Panc1 (cell line): Measurements from ENCODE around the gene ZNF157. TPM values are rescaled to one million over a fixed set of nuclear protein-coding genes. Genes with fewer than 3 reads are reported as not detected.

Experiments
- ATAC-seq: fragments of 200-7000 bp; cut with Tn5 transposase; 2 replicates; pipeline ENCODE4 v1.9.1; 2020; ENCODE audit warnings: mild to moderate bottlenecking, moderate library complexity
- BruUV-seq: library from RNA; stranded (reverse); fragments of 400-500 nt; replicated peaks from 2 replicates; lab custom pipeline; 2021; lab: Mats Ljungman, UMichigan
- CTCF ChIA-PET: fragments of 300-600 bp; sonication (Branson Sonifier 250); formaldehyde crosslinking; loops from one replicate; lab custom pipeline; 2022; ENCODE audit warnings: antibody characterized with exemption; lab: Charles Lee
- POLR2A ChIA-PET: fragments of 300-600 bp; sonication (Branson Sonifier 250); formaldehyde crosslinking; loops from one replicate; lab custom pipeline; 2022; ENCODE audit warnings: antibody characterized with exemption; lab: Charles Lee
- DNase-seq: peaks from one replicate; pipeline ENCODE4 v3.0.0-alpha.2; 2010; ENCODE audit warnings: low read depth, low spot score
- H3K27ac ChIP-seq: 2 replicates; pipeline ENCODE4 v1.5.1; 2011; ENCODE audit warnings: mild to moderate bottlenecking, low read length, inconsistent platforms
- H3K27me3 ChIP-seq: fragments of 200-500 bp; sonication (Bioruptor generic); 2 replicates; pipeline ENCODE4 v1.6.0; 2014; ENCODE audit warnings: low read length, inconsistent platforms; ENCODE audit not compliant: control insufficient read depth, insufficient read depth
- H3K36me3 ChIP-seq: fragments of 200-500 bp; sonication (Bioruptor generic); 2 replicates; pipeline ENCODE4 v1.5.1; 2014; ENCODE audit warnings: inconsistent platforms, mild to moderate bottlenecking, low read length, moderate library complexity; ENCODE audit not compliant: control insufficient read depth, insufficient read depth
- H3K4me1 ChIP-seq: 2 replicates; pipeline ENCODE4 v1.5.1; 2011; ENCODE audit warnings: inconsistent platforms, mild to moderate bottlenecking, low read length, moderate library complexity; ENCODE audit not compliant: control insufficient read depth, insufficient read depth
- H3K4me3 ChIP-seq, 2 experiments: 2 replicates each; pipeline ENCODE4 v1.5.1; 2011 to 2012; ENCODE audit warnings: low read depth in 2 of 2, low read length in 2 of 2, mild to moderate bottlenecking in 2 of 2, inconsistent platforms in 1 of 2, moderate library complexity in 1 of 2
- H3K9me3 ChIP-seq: fragments of 200-500 bp; sonication (Bioruptor generic); 2 replicates; pipeline ENCODE4 v1.5.1; 2014; ENCODE audit warnings: low read depth, mild to moderate bottlenecking, inconsistent platforms, low read length, moderate library complexity; ENCODE audit not compliant: control insufficient read depth, insufficient read depth
- CTCF ChIP-seq: fragments of 450-650 bp; IDR thresholded peaks from 2 replicates; pipeline ENCODE4 v1.5.1; 2017; ENCODE audit warnings: mild to moderate bottlenecking
- POLR2AphosphoS5 ChIP-seq: IDR thresholded peaks from 2 replicates; pipeline ENCODE4 v1.6.1; 2012; ENCODE audit warnings: mild to moderate bottlenecking, low read depth, low read length, moderate library complexity
- SIN3A ChIP-seq: IDR thresholded peaks from 2 replicates; pipeline ENCODE4 v1.6.1; 2012; ENCODE audit warnings: low read depth, mild to moderate bottlenecking, low read length, moderate library complexity, borderline replicate concordance; ENCODE audit not compliant: insufficient read depth
- TCF7L2 ChIP-seq: IDR thresholded peaks from 2 replicates; pipeline ENCODE4 v1.6.1; 2011; ENCODE audit warnings: mild to moderate bottlenecking, low read depth, low read length, inconsistent platforms
- in situ Hi-C: cut with HindIII; loops from 2 replicates; pipeline ENCODE4 v1.10.0; 2016; ENCODE audit warnings: low sequenced_read_pairs, low pct_unique_long_range_greater_than_20kb
- intact Hi-C: fragments of 100-400 bp; cut with micrococcal nuclease; formaldehyde crosslinking; loops from one replicate; pipeline ENCODE4 v1.10.0; 2022; ENCODE audit not compliant: unreplicated experiment
- total RNA-seq: library from RNA; stranded (reverse); gene quantifications from one replicate; pipeline ENCODE4 v1.2.1, GENCODE V29; 2021; ENCODE audit not compliant: unreplicated experiment
- TF ChIP-seq, protein P1 (sequence below), 2 experiments: IDR thresholded peaks; 2 replicates each; pipeline ENCODE4 v1.6.1; 2011 to 2012; ENCODE audit warnings: low read depth in 2 of 2, control low read depth in 1 of 2, low read length in 1 of 2, mild to moderate bottlenecking in 1 of 2, moderate library complexity in 1 of 2; ENCODE audit not compliant: insufficient read depth in 1 of 2

Gene ZNF157
- total RNA-seq, 1 experiment from 2014 or later, result not detected

DNA sequence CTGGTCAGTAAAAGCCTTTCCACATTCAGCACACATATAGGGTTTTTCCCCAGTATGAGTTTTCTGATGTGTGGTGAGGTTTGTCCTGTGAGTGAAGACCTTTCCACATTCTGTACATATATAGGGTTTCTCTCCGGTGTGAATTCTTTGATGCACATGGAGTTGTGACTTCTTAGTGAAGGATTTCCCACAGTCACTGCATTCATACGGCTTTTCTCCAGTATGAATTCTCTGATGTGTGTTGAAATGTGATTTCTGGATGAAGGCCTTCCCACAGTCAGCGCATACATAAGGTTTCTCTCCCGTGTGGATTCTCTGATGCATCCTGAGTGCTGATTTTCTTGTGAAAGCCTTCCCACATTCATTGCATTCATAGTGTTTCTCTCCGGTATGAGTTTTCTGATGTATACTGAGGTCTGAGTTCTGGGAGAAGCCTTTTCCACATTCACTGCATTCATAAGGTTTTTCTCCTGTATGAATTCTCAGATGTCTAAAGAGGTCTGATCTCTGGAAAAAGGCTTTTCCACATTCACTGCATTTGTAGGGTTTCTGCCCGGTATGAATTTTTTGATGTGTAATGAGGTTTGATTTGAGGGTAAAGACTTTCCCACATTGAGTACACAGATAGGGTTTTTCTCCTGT is 77.9 kb downstream of the ZNF157 start:
- Histone ChIP-seq H3K4me1 (no peaks in the 10 kb centered on the region), H3K36me3 (no peaks in the 10 kb centered on the region), H3K9me3 (peaks cover 45% of the 10 kb centered on the region), H3K27ac (no peak overlapping the region), H3K27me3 (no peaks in the 10 kb centered on the region), H3K4me3 (no peak overlapping the region)
- intact Hi-C loops (no loop called here), in situ Hi-C loops (no loop called here)
- TF ChIP-seq TCF7L2, result no peak
- no peak for TF ChIP-seq CTCF
- TF ChIP-seq SIN3A, result no peak
- no peak for TF ChIP-seq POLR2AphosphoS5
- TF ChIP-seq, protein P1, sequence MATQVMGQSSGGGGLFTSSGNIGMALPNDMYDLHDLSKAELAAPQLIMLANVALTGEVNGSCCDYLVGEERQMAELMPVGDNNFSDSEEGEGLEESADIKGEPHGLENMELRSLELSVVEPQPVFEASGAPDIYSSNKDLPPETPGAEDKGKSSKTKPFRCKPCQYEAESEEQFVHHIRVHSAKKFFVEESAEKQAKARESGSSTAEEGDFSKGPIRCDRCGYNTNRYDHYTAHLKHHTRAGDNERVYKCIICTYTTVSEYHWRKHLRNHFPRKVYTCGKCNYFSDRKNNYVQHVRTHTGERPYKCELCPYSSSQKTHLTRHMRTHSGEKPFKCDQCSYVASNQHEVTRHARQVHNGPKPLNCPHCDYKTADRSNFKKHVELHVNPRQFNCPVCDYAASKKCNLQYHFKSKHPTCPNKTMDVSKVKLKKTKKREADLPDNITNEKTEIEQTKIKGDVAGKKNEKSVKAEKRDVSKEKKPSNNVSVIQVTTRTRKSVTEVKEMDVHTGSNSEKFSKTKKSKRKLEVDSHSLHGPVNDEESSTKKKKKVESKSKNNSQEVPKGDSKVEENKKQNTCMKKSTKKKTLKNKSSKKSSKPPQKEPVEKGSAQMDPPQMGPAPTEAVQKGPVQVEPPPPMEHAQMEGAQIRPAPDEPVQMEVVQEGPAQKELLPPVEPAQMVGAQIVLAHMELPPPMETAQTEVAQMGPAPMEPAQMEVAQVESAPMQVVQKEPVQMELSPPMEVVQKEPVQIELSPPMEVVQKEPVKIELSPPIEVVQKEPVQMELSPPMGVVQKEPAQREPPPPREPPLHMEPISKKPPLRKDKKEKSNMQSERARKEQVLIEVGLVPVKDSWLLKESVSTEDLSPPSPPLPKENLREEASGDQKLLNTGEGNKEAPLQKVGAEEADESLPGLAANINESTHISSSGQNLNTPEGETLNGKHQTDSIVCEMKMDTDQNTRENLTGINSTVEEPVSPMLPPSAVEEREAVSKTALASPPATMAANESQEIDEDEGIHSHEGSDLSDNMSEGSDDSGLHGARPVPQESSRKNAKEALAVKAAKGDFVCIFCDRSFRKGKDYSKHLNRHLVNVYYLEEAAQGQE (IDR thresholded peaks at IDR 0.05; ENCODE audit: insufficient read depth in 1 of 2, low read depth in 2 of 2, low read length in 1 of 2), result no peak
- ChIA-PET POLR2A (no interaction called here), CTCF (no interaction called here)
- ATAC-seq (no peak), DNase-seq (no peak)
- BruUV-seq, result no TSS peak

- no peaks in the 10 kb centered on the region for H3K36me3 ChIP-seq
- intact Hi-C loops (no loop called here), in situ Hi-C loops (no loop called here)
- no peaks in the 10 kb centered on the region for H3K4me1 ChIP-seq
- CTCF ChIA-PET, result no interaction called here
- peaks cover 34% of the 10 kb centered on the region for H3K9me3 ChIP-seq
- POLR2A ChIA-PET, result no interaction called here
- BruUV-seq, result no TSS peak
- no peaks in the 10 kb centered on the region for H3K27me3 ChIP-seq
- DNase-seq, result no peak
- no peak for ATAC-seq
- TF ChIP-seq TCF7L2, result no peak
- no peak for TF ChIP-seq CTCF
- no peak for TF ChIP-seq SIN3A
- TF ChIP-seq POLR2AphosphoS5, result no peak
- TF ChIP-seq, protein P1 (IDR thresholded peaks at IDR 0.05; ENCODE audit: insufficient read depth in 1 of 2, low read depth in 2 of 2, low read length in 1 of 2), result no peak
- no peak overlapping the region for H3K4me3 ChIP-seq
- H3K27ac ChIP-seq, result no peak overlapping the region
These were observed 81.7 kb downstream of the ZNF157 start for GRCh38 chrX:47452112-47452511.
